ENCODE data around the gene DLGAP1. TPM values are rescaled to one million over a fixed set of nuclear protein-coding genes. Genes with fewer than 3 reads are reported as not detected.

DLGAP1 gene
- total RNA-seq, 4 donors from 2014 or later = 2.0 to 4.7 (median 2.1) TPM; not detected in 1

DNA sequence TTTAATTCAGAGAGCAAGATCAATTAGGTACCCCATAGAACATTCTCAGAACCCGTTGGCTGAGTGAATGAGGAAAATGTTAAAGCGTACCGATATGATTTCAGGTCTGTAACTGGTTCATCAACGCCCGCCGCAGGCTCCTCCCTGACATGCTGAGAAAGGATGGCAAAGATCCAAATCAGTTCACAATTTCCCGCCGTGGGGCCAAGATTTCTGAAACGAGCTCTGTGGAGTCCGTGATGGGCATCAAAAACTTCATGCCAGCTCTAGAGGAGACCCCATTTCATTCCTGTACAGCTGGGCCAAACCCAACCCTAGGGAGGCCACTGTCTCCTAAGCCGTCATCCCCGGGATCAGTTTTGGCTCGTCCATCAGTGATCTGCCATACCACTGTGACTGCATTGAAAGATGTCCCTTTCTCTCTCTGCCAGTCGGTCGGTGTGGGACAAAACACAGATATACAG, 997.8 kb downstream of the DLGAP1 start:
- peaks cover 66% of the 10 kb centered on the region for H3K4me1 ChIP-seq
- no peak for DNase-seq (ENCODE audit: low spot score in 2 of 2)
- H3K4me3 ChIP-seq = no peak overlapping the region
- TF ChIP-seq POLR2AphosphoS5 (IDR thresholded peaks at IDR 0.05) (no peak), POLR2A (IDR thresholded peaks at IDR 0.05) (no peak), EP300 (IDR thresholded peaks at IDR 0.05) (no peak)
- TF ChIP-seq, protein P1, sequence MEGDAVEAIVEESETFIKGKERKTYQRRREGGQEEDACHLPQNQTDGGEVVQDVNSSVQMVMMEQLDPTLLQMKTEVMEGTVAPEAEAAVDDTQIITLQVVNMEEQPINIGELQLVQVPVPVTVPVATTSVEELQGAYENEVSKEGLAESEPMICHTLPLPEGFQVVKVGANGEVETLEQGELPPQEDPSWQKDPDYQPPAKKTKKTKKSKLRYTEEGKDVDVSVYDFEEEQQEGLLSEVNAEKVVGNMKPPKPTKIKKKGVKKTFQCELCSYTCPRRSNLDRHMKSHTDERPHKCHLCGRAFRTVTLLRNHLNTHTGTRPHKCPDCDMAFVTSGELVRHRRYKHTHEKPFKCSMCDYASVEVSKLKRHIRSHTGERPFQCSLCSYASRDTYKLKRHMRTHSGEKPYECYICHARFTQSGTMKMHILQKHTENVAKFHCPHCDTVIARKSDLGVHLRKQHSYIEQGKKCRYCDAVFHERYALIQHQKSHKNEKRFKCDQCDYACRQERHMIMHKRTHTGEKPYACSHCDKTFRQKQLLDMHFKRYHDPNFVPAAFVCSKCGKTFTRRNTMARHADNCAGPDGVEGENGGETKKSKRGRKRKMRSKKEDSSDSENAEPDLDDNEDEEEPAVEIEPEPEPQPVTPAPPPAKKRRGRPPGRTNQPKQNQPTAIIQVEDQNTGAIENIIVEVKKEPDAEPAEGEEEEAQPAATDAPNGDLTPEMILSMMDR (IDR thresholded peaks at IDR 0.05) = no peak
- no peaks in the 10 kb centered on the region for H3K9me3 ChIP-seq
- peaks cover 46% of the 10 kb centered on the region for H3K36me3 ChIP-seq
- WGBS = 60% methylated on average over 15 of the region's 15 CpGs
- H3K27me3 ChIP-seq = no peaks in the 10 kb centered on the region
- no peak overlapping the region for H3K27ac ChIP-seq

DNA sequence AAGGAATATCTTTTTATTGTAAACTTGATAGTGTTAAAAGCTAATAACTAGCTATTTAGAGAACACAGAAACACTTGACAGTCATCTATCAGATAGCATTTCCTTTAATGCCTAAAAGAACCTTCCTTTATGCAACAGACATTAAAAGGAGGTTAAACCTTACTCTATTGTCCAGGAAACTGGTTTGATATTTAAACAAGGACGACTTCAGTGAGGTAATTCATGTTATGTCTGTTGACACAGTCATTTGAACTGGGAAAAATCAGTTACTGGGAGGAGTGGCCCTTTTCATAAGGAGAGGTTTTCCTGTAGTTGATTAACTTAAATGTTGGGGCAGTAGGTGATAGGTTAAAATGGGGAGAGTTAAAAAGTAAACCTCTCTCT, 998.4 kb downstream of the DLGAP1 start:
- Histone ChIP-seq H3K4me1 (peaks cover 67% of the 10 kb centered on the region), H3K27me3 (no peaks in the 10 kb centered on the region), H3K9me3 (no peaks in the 10 kb centered on the region), H3K36me3 (peaks cover 43% of the 10 kb centered on the region), H3K4me3 (no peak overlapping the region), H3K27ac (no peak overlapping the region)
- no peak for DNase-seq (ENCODE audit: low spot score in 2 of 2)
- 48% methylated on average over 1 of the region's 1 CpG for WGBS
- TF ChIP-seq EP300 (IDR thresholded peaks at IDR 0.05) = no peak
- no peak for TF ChIP-seq POLR2AphosphoS5 (IDR thresholded peaks at IDR 0.05)
- TF ChIP-seq, protein P1 (IDR thresholded peaks at IDR 0.05) = no peak
- TF ChIP-seq POLR2A (IDR thresholded peaks at IDR 0.05) = no peak

DNA sequence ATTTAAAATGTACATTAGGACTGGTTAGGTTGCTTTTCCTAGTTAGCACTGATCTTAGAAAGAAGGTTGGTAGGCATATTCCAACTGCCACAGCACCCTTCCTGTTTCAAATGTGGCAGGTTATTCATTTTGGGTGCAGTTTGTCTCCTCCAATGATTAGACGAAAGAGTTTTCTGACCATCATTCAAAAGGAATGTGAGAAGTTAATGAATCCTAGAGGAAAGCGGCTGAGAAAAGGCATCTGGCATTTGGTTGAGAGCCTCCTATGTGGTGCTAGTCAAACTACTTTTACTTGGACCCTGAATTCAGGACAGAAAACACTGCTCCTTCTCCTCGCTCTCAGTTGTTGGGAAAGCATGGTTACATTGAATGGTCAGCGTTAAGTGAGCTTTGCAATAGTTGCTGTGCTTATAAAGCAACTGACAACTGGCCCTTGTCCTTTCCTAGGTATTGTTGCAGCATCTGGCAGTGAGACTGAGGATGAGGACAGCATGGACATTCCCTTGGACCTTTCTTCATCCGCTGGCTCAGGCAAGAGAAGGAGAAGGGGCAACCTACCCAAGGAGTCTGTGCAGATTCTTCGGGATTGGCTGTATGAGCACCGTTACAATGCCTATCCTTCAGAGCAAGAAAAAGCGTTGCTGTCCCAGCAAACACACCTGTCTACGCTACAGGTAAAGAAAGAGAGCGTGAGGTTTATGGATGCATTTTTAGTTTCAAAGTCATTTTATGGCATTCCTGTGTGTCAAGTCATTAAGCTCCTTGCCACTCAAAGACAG, 999.0 kb downstream of the DLGAP1 start:
- no peak for DNase-seq (ENCODE audit: low spot score in 2 of 2)
- Histone ChIP-seq H3K27me3 (no peaks in the 10 kb centered on the region), H3K9me3 (no peaks in the 10 kb centered on the region), H3K4me1 (peaks cover 67% of the 10 kb centered on the region), H3K36me3 (peaks cover 41% of the 10 kb centered on the region), H3K27ac (peak overlapping the region; percentile 48), H3K4me3 (no peak overlapping the region)
- 71% methylated on average over 10 of the region's 10 CpGs for WGBS
- no peak for TF ChIP-seq POLR2AphosphoS5 (IDR thresholded peaks at IDR 0.05)
- TF ChIP-seq POLR2A (IDR thresholded peaks at IDR 0.05) = no peak
- no peak for TF ChIP-seq EP300 (IDR thresholded peaks at IDR 0.05)
- TF ChIP-seq, protein P1 (IDR thresholded peaks at IDR 0.05) = no peak

DNA sequence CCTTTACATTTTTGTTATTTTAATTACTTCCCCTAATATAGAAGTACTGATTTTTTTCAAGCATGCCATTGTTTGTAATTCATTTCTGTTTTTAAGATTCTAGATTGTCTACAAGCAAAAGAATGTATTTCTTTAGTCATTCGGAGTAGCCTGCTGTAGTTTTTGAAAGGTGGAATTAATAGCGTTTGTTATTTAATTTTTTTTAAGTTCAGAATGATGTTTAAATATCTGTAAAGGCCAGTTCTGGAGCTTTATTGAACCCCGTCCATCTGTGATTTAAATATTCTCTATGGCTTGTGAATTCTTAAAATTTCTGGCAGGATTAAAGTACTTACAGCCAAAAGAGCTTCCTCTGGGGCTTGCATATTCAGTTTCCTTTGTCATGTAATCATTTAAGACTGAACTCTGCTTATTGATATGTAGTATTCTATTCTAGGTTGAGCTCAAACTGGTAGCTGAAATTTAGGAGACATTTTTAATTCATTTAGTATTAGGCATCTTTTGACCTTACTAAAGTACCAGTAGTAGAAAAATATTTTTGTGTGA, 999.9 kb downstream of the DLGAP1 start:
- Histone ChIP-seq H3K9me3 (no peaks in the 10 kb centered on the region), H3K36me3 (peaks cover 32% of the 10 kb centered on the region), H3K4me3 (peak overlapping the region; percentile 90), H3K27me3 (no peaks in the 10 kb centered on the region), H3K27ac (peak overlapping the region; percentile 100), H3K4me1 (peaks cover 67% of the 10 kb centered on the region)
- WGBS = 23% methylated on average over 3 of the region's 3 CpGs
- no peak for DNase-seq (ENCODE audit: low spot score in 2 of 2)
- no peak for TF ChIP-seq POLR2A (IDR thresholded peaks at IDR 0.05)
- TF ChIP-seq EP300 (IDR thresholded peaks at IDR 0.05) = no peak
- TF ChIP-seq, protein P1 (IDR thresholded peaks at IDR 0.05) = no peak
- no peak for TF ChIP-seq POLR2AphosphoS5 (IDR thresholded peaks at IDR 0.05)

DNA sequence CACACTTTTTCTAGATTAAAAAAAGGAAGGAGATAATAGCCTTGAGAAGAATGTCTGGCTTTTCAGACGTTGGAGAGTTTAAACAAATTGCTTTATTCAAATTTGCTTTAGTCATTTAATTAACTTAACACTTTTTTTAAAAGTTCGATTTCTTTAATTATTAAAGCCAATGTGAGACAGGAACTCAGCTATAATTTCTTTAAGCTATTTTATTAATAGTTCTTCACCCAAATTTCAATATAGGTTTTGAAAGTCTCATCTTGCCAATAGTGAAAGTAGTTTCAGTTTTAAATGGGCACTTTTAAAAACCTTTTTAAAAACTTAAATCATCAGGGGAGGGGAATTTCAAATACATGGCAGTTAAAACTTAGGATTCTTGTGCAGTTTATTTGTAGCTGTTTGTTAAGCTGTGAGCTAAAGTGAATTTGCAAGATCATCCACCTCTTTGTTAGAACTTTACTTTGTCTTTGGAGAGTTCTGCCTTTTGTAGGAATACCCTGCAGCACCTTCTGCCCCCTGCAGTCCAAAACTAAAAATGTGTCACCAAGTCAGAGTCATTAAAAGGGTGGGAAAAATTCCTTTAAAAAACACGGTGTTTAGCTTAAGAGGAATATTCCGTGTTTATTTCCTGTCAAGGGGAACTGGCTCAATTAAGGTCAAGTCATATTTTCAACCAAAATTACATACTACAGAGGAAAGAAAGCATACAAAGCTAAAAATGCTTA, 1000.6 kb downstream of the DLGAP1 start:
- Histone ChIP-seq H3K27ac (peak overlapping the region; percentile 100), H3K36me3 (peaks cover 32% of the 10 kb centered on the region), H3K27me3 (no peaks in the 10 kb centered on the region), H3K4me1 (peaks cover 67% of the 10 kb centered on the region), H3K9me3 (no peaks in the 10 kb centered on the region), H3K4me3 (peak overlapping the region; percentile 90)
- no peak for DNase-seq (ENCODE audit: low spot score in 2 of 2)
- TF ChIP-seq, protein P1 (IDR thresholded peaks at IDR 0.05) = peak; percentile 40 to 45
- TF ChIP-seq EP300 (IDR thresholded peaks at IDR 0.05) = no peak
- 2% methylated on average over 4 of the region's 4 CpGs for WGBS
